HG03095 (cell line): ENCODE data around the gene CNOT1.
A peak's percentile ranks its signal among the peaks of the same experiment; 100 is the strongest.
"Not testable (repeated sequence)": the region's sequence is repeated elsewhere in the genome, so short reads cannot be mapped to it uniquely, and the experiment has no call there.

Experiments used
- ATAC-seq: cut with Tn5 transposase; IDR thresholded peaks from one replicate; pipeline ENCODE4 v1.9.1; 2021; ENCODE audit warnings: moderate library complexity; ENCODE audit not compliant: unreplicated experiment

The CNOT1 gene

DNA sequence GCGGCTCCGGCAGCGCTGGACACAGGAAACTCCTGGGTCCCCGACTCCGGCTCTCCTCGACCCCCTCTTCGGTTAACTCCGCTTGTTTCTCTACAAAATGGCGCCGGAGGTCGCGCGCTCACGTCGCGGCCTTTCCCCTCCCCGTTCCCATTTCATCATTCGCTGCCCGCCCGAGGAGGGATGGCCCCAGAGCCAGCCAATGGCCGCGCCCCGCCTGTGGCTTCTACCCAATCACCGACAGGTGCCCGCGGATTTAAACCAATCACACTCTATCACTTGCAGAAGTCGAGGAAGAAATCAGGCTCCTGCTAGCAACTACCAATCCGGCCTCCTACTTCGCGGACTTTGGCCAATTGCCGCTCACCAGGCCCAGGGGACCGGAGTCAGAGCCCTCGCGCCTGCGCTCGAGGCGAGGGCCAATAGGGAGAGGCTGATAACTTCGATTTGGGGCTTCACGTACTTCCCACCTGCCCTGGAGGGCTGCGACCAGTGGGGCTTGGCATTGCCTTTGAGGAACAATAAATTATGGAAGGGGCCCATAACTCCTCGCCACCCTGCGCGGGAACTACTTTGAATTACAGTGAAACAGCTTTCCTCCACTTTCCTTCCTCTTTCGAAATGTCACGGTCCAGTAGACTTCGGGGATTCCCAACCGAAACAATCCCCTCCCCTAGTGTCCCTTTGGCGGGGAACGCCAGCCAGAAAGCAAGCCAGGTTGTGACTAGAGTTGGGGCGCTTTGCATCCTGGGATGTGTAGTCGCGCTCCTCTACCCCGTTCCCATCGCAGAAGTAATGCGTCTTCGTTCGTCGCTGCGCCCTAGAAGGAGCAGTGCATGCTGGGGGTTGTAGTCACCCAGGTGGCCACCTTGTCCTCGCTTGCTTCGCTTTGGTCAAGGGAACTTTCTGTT, at the start of gene CNOT1:
Gene CNOT1, minus strand, starts transcription at position 94 of the 908 bp plus-strand sequence. CDS start 30,489 bp downstream, outside the sequence.
- ATAC-seq = peak; percentile 85

DNA sequence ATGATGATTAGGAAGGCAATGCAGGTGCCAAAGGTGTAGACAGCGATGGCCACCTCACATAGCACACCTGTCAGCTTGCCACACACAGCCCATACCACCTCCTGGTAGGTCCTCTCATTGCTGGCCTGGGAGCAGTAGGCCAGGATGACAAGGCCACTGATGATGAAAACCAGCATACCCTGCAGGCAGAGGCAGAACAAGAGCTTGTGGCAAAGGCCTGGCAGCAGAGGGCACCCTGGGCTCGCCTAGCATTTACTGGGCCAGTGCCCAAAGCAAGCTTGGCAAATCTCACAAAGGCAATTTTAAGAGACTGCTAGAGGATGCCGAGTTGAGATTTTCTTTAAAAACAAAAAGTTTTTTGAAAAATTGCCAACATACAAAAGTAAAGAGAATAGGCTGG, 49.1 kb upstream of the CNOT1 start:
- ATAC-seq = no peak

GRCh38 chr16:58678269-58678668, 48.6 kb upstream of the CNOT1 start:
- no peak for ATAC-seq

DNA sequence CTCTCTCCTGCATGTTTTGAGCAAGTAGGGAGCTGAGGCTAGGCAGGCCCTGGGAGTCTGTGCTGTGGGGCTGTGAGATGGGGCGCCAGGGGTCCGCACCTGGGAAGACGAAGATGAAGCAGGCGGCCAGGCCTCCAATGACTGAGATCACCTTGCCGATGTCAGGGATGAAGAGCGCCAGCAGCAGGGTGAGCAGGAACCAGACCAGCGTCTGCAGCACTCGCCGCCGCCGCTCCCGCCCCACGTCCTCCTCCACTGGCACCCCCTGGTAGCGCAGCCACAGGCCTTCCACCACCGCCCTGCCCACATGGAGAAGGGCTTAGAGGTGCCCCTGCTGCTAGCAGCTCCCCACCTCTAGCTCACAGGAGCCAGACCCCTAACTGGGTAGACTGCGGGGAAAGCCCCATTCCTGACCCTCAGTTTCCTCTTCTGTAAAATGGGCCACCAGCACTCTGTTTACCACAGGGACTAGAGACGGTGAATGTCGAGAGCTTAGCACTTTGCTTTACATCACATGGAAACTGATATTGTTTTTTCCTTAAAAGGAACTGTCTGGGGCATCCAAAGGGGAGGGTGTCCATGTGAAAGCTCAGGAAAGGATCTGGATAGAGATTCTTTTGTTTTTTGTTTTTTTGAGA, 41.4 kb upstream of the CNOT1 start:
- ATAC-seq = no peak

DNA sequence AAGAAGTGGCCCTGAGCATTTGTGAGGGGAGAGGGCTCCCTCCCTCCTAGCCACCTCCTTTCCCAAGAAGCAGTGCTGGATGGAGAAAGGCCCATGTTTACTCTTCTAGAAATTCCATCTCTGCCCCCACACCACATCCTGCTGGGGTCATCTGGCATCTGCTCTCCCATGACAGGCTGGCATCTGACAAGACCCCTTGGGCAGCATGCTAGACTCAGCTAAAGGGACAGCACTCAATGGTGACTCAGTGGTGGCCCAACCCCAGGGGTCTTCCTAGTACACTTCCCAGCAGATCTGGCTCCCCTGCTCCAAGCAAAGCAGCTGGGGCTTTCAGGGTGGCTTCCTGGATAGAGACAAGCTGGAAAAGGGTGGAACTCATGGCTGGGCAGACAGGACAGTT, 40.6 kb upstream of the CNOT1 start:
- ATAC-seq = no peak

DNA sequence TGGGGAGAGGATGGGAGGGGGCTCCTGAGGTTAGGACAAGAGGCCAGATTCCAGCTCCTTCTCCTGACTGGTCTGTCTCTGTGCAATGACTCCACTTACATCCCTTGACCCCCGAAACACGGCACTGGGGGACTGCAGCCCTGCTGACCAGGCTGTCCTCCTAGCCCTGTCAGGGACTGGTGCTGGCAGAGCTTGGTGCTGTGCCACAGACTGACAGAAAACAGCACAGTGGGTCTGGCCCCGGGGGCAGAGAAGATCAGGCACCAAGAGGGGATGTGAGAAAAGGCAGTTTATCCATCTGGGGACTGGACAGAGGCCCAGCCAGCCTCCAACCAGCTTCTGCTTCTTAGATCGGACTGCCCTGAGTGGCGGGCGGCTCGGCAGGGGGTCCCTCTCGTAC, 35.6 kb upstream of the CNOT1 start:
- no peak for ATAC-seq

DNA sequence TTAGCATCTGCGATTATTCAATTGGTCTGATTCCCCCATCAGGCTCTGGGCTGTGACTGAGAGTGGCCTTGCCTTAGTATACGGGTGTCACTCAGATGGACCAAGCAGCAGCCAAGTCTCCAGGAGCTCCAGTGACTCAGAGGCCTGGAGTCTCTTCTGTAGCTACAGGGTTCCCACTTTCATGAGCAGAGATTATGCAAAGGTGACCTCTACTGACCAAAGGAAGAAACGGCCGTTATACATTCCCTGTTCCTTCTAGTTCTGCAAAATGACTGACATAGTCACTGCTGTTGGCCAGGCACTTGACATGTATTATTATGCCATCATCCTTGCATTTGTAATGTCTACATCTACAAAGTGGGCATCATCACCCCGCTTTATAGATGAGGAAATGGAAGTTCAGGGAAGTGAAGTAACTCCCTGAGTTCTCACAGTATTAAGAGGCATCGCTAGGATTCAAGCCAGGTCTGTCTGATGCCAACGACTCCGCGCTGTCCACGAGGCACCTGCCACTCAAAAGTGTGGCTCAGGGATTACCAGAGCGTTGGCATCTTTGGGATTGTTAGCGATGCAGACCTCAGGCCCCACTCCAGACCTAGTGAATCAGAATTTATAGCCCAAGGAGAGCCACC, 31.7 kb upstream of the CNOT1 start:
- peak; percentile 95 for ATAC-seq

- not testable (repeated sequence) for ATAC-seq
These were observed 30.3 kb upstream of the CNOT1 start for GRCh38 chr16:58659911-58660310.

- ATAC-seq = no peak
These were observed 29.2 kb upstream of the CNOT1 start for GRCh38 chr16:58658796-58659211.

DNA sequence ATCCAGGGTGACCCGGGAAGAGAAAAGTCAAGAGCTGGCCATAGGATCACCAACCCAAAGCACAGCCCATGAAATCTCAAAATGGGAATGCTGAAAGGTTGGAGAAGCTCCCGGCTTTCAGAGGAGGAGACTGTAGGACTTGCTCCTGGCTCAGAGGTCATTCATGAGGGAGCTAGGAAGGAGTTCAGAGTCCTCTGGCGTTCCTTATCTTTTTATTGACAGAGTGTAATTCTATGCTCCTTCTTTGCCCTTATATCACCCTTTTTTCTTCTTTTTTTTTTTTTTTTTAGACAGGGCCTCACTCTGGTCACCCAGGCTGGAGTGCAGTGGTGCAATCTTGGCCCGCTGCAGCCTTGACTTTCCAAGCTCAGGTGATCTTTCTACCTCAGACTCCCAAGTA, 27.3 kb upstream of the CNOT1 start:
- no peak for ATAC-seq

DNA sequence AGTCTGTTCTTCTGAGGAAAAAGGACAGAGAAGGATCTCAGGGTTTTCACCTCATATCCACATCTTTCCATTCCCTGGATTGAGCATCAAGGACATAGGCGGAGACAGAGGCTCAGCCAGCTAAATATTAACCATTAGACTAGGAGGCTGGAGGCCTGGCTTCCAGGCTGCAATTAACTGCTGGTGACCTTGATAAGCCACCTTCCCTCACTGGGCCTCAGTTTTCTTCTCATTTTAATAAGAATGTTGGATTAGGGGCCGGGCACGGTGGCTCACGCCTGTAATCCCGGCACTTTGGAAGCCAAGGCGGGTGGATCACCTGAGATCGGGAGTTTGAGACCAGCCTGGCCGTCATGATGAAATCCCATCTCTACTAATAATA, 25.6 kb upstream of the CNOT1 start:
- no peak for ATAC-seq

- ATAC-seq = no peak
These were observed 25.1 kb upstream of the CNOT1 start for GRCh38 chr16:58654560-58655214.

GRCh38 chr16:58652741-58653140, 23.1 kb upstream of the CNOT1 start:
- ATAC-seq = no peak

DNA sequence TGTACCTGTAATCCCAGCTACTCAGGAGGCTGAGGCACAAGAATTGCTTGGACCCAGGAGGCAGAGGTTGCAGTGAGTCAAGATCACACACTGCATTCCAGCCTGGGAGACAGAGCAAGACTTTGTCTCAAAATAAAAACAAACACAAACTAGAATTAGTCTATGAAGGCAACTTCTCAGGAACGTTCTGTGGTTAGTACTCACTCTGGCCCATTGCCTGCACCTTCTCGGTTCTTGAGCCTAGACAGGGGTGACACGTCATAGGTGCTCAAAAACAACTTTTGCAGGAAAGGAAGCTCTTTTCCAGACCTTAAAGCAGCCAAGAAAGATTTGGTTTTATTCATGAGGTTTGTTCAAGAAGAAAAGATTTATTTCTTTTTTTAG, 22.3 kb upstream of the CNOT1 start:
- no peak for ATAC-seq

- ATAC-seq = no peak
These were observed 20.1 kb upstream of the CNOT1 start for GRCh38 chr16:58649707-58650106.

DNA sequence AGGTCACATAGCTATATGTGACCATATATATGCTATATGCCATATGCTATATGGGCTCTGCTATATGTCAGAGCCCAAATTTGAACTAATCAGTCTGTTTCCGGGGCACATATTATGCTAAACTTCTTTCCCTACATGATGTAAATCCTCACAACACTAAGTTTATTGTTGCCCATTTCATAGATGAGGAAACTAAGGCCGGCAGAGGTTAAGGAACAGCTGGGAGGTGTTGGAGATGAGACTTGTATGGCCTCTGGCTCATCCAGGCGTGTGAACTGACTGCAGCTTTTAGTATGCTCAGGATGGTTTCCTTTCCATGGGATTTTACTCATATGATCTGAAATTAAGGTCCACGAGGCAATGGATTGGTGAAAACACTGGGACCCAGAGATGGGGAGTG, 17.5 kb upstream of the CNOT1 start:
- ATAC-seq = no peak

- no peak for ATAC-seq
These were observed 15.3 kb upstream of the CNOT1 start for GRCh38 chr16:58644765-58645487.

DNA sequence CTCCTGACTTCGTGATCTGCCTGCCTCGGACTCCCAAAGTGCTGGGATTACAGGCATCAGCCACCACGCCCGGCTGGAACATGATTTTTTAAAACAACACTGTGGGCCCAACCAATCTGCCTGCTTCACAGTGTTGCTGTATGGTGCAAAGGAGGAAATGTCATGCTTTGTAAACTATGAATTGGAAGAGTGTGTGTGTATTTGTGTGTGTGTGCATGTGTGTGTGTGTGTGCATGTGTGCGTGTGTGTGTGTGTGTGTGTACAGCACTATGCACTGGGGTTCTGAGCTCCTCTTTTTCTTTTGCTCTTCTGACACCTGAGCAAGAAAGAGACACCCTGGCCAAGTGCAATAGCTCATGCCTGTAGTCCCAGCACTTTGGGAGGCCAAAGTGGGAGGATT, 14.5 kb upstream of the CNOT1 start:
- no peak for ATAC-seq

GRCh38 chr16:58640949-58641348, 11.3 kb upstream of the CNOT1 start:
- ATAC-seq = no peak

DNA sequence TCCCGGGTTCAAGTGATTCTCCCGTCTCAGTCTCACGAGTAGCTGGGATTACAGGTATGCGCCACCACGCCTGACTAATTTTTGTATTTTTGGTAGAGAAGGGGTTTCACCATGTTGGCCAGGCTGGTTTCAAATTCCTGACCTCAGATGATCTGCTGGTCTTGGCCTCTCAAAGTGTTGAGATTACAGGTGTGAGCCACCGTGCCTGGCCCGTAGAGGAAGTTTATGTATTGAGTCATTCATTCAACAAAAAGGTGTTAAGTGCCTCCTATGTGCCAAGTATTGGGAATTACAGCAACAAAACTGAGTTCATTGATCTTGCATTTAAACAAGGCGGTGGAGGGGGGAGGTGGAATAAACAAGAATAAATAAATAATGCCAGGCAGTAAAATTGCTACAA, 10.2 kb upstream of the CNOT1 start:
- no peak for ATAC-seq

DNA sequence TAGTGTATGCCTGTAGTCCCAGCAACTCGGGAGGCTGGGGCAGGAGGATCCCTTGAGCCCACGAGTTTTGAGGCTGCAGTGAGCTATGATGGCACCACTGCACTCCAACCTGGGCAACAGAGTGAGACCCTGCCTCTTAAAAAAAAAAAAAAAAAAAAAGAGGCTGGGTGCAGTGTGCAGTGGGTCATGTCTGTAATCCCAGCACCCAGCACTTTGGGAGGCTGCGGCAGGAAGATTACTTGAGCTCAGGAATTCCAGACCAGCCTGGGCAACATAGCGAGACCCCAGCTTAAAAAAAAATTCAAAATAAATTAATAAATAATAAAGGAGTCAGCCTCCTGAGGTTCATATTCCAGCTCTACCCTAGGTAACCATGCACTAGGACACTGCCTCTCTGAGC, 9.6 kb upstream of the CNOT1 start:
- ATAC-seq = no peak
